Umbilical cord (tissue), 2 donors: Measurements from ENCODE around the gene DPF3. TPM values are rescaled to one million over a fixed set of nuclear protein-coding genes. Genes with fewer than 3 reads are reported as not detected.
A peak's percentile ranks its signal among the peaks of the same experiment; 100 is the strongest.

Source experiments
- DNase-seq: peaks from one replicate; pipeline ENCODE4 v3.0.0-alpha.2; 2015; ENCODE audit warnings: low spot score
- total RNA-seq: library from RNA; depleted of rRNA; stranded (reverse); fragments of >200 nt; gene quantifications from one replicate; pipeline ENCODE4 v1.2.3, GENCODE V29; 2014; ENCODE audit warnings: low replicate concordance; ENCODE audit not compliant: insufficient read depth

Gene DPF3
- total RNA-seq, 1 donor from 2014 or later = 4.6 TPM

GRCh38 chr14:72683787-72684186 lies 210.1 kb downstream of the DPF3 start:
- DNase-seq = no peak

- DNase-seq = no peak
Observed at GRCh38 chr14:72682188-72682587, 211.7 kb downstream of the DPF3 start.

- DNase-seq = no peak
Observed at GRCh38 chr14:72680853-72681640, 212.9 kb downstream of the DPF3 start.

GRCh38 chr14:72679536-72680151 lies 214.3 kb downstream of the DPF3 start:
- no peak for DNase-seq

- DNase-seq = peak; percentile 20
Observed at GRCh38 chr14:72679141-72679535, 214.8 kb downstream of the DPF3 start.

GRCh38 chr14:72678356-72678755 lies 215.5 kb downstream of the DPF3 start:
- peak; percentile 55 for DNase-seq

- DNase-seq = no peak
Observed at GRCh38 chr14:72677664-72678063, 216.2 kb downstream of the DPF3 start.

- no peak for DNase-seq
Observed at GRCh38 chr14:72675126-72675525, 218.8 kb downstream of the DPF3 start.

- no peak for DNase-seq
Observed at GRCh38 chr14:72673179-72673578, 220.7 kb downstream of the DPF3 start.

GRCh38 chr14:72666610-72667009 lies 227.3 kb downstream of the DPF3 start:
- peak; percentile 18 for DNase-seq

- no peak for DNase-seq
Observed at GRCh38 chr14:72665259-72665658, 228.6 kb downstream of the DPF3 start.

- no peak for DNase-seq
Observed at GRCh38 chr14:72664651-72665050, 229.2 kb downstream of the DPF3 start.

- no peak for DNase-seq
Observed at GRCh38 chr14:72663956-72664650, 229.8 kb downstream of the DPF3 start.

GRCh38 chr14:72663076-72663487 lies 230.8 kb downstream of the DPF3 start:
- no peak for DNase-seq

GRCh38 chr14:72662214-72662613 lies 231.7 kb downstream of the DPF3 start:
- DNase-seq = no peak

- DNase-seq = no peak
Observed at GRCh38 chr14:72657214-72657921, 236.5 kb downstream of the DPF3 start.

GRCh38 chr14:72653026-72653425 lies 240.9 kb downstream of the DPF3 start:
- DNase-seq = no peak

- DNase-seq = no peak
Observed at GRCh38 chr14:72652179-72652578, 241.7 kb downstream of the DPF3 start.

- no peak for DNase-seq
Observed at GRCh38 chr14:72651714-72652113, 242.2 kb downstream of the DPF3 start.

GRCh38 chr14:72651081-72651480 lies 242.8 kb downstream of the DPF3 start:
- peak; percentile 42 for DNase-seq

GRCh38 chr14:72649603-72650227 lies 244.2 kb downstream of the DPF3 start:
- no peak for DNase-seq

GRCh38 chr14:72647782-72648181 lies 246.1 kb downstream of the DPF3 start:
- no peak for DNase-seq
